Gastrocnemius medialis (tissue), 4 donors: Measurements from ENCODE around the gene HIGD2A. TPM values are rescaled to one million over a fixed set of nuclear protein-coding genes. Genes with fewer than 3 reads are reported as not detected.

Experiments used
- ATAC-seq, 2 donors: fragments of 150-250 bp; one replicate each; pipeline ENCODE4 v1.9.1; 2016
- DNase-seq, 2 donors: peaks; one replicate each; pipeline ENCODE4 v3.0.0-alpha.2; 2019
- H3K27ac ChIP-seq, 4 donors: fragments of 200-600 bp; sonication (generic); 1 replicate in 1 of 4; 2 replicates in 3 of 4; pipeline ENCODE4 v1.5.1; 2016 to 2018; ENCODE audit warnings: mild to moderate bottlenecking in 2 of 4, moderate library complexity in 1 of 4
- H3K27me3 ChIP-seq, 3 donors: fragments of 200-600 bp; sonication (generic) in 2 of 3; 1 replicate in 1 of 3; 2 replicates in 2 of 3; pipeline versions ENCODE4 v1.5.1 to v1.6.0; 2016 to 2019; ENCODE audit warnings: mild to moderate bottlenecking in 1 of 3, moderate library complexity in 1 of 3
- H3K36me3 ChIP-seq, 2 donors: fragments of 200-600 bp; sonication (generic) in 1 of 2; one replicate each; pipeline ENCODE4 v1.5.1; 2017 to 2018
- H3K4me1 ChIP-seq, 2 donors: fragments of 200-600 bp; sonication (generic) in 1 of 2; one replicate each; pipeline ENCODE4 v1.5.1; 2016 to 2017; ENCODE audit warnings: mild to moderate bottlenecking in 2 of 2
- H3K4me3 ChIP-seq, 4 donors: fragments of 200-600 bp; sonication (generic) in 3 of 4; 1 replicate in 1 of 4; 2 replicates in 3 of 4; pipeline ENCODE4 v1.5.1; 2016 to 2019; ENCODE audit warnings: mild to moderate bottlenecking in 2 of 4
- H3K9me3 ChIP-seq, 3 donors: fragments of 200-600 bp; sonication (generic) in 2 of 3; 1 replicate in 1 of 3; 2 replicates in 2 of 3; pipeline ENCODE4 v1.5.1; 2016 to 2019
- CTCF ChIP-seq, 5 experiments: fragments of 450-650 bp in 3 of 5; fragments of 200-600 bp in 2 of 5; sonication (generic) in 2 of 5; IDR thresholded peaks in 4 of 5; conservative IDR thresholded peaks in 1 of 5; 1 replicate in 4 of 5; 2 replicates in 1 of 5; pipeline ENCODE4 v1.5.1; 2016 to 2019; ENCODE audit warnings: antibody characterized with exemption in 5 of 5, mild to moderate bottlenecking in 3 of 5, moderate library complexity in 3 of 5
- POLR2A ChIP-seq, 2 donors: fragments of 450-650 bp; IDR thresholded peaks; one replicate each; pipeline ENCODE4 v1.6.1; 2017; ENCODE audit warnings: antibody characterized with exemption in 2 of 2, mild to moderate bottlenecking in 2 of 2, moderate library complexity in 2 of 2
- in situ Hi-C, 4 donors: fragments of 200-750 bp; cut with MboI; loops; one replicate each; pipeline versions ENCODE4 v1.15.0 to v1.8.0; 2017; ENCODE audit warnings: low sequenced_read_pairs in 4 of 4
- intact Hi-C: fragments of 100-400 bp; cut with DNase I; formaldehyde crosslinking; loops from one replicate; pipeline ENCODE4 v1.15.1; 2023; ENCODE audit warnings: low total_unique reads
- microRNA counts, 2 donors: library from miRNA; unstranded; fragments of <30 nt; microRNA quantifications; one replicate each; lab custom pipeline; 2016
- microRNA-seq, 2 donors: library from miRNA; unstranded; fragments of <30 nt; microRNA quantifications; one replicate each; pipeline ENCODE4, GENCODE V29; 2016; ENCODE audit warnings: borderline replicate concordance in 2 of 2
- total RNA-seq, 4 donors: library from RNA; depleted of rRNA; stranded (reverse); fragments of >200 nt; gene quantifications; one replicate each; pipeline versions ENCODE4 v1.1.0 to v1.2.3, GENCODE V29; 2016

HIGD2A gene
- total RNA-seq, 4 donors from 2014 or later = 189 to 274 (median 229) TPM

GRCh38 chr5:176432707-176433106 lies 44.2 kb downstream of the HIGD2A start:
- no peak for DNase-seq
- intact Hi-C loops (no loop called here), in situ Hi-C loops (loop anchor here in 1 of 4 donors (25.0 kb wide), 1 partner anchor 105 kb away; the partner anchor contains the start of genes CDHR2 and RNF44)
- Histone ChIP-seq H3K4me1 (no peaks in the 10 kb centered on the region), H3K4me3 (no peak overlapping the region), H3K36me3 (no peaks in the 10 kb centered on the region), H3K27ac (no peak overlapping the region), H3K9me3 (no peaks in the 10 kb centered on the region), H3K27me3 (peaks cover 0 to 2% (median 0%) of the 10 kb centered on the region in 3 donors)
- no peak for TF ChIP-seq CTCF (IDR thresholded peaks at IDR 0.05 in 4 of 5, conservative IDR thresholded peaks at IDR 0.05 in 1 of 5)
- TF ChIP-seq POLR2A (IDR thresholded peaks at IDR 0.05) = no peak
- no peak for ATAC-seq

GRCh38 chr5:176436656-176437055 lies 48.1 kb downstream of the HIGD2A start:
- in situ Hi-C loops = loop anchor here in 1 of 4 donors (25.0 kb wide), 1 partner anchor 101 kb away; the partner anchor contains the start of genes CDHR2 and RNF44

GRCh38 chr5:176438959-176439757 lies 50.6 kb downstream of the HIGD2A start:
- intact Hi-C loops (no loop called here), in situ Hi-C loops (loop anchor here in 1 of 4 donors (25.0 kb wide), 1 partner anchor 98 kb away; the partner anchor contains the start of genes CDHR2 and RNF44)
- ATAC-seq = no peak

More at GRCh38 chr5:176436656-176437055, 48.1 kb downstream of the HIGD2A start:
- no peak overlapping the region for H3K4me3 ChIP-seq
- no peak for DNase-seq
- H3K9me3 ChIP-seq = no peaks in the 10 kb centered on the region
- no peak for ATAC-seq
- no peaks in the 10 kb centered on the region for H3K36me3 ChIP-seq
- intact Hi-C loops = no loop called here
- no peak for TF ChIP-seq CTCF (IDR thresholded peaks at IDR 0.05 in 4 of 5, conservative IDR thresholded peaks at IDR 0.05 in 1 of 5)
- peaks cover 0 to 3% (median 2%) of the 10 kb centered on the region in 3 donors for H3K27me3 ChIP-seq
- no peaks in the 10 kb centered on the region for H3K4me1 ChIP-seq
- H3K27ac ChIP-seq = peak overlapping the region in 1 of 4 donors; percentile 3

More at GRCh38 chr5:176438959-176439757, 50.6 kb downstream of the HIGD2A start:
- Histone ChIP-seq H3K4me1 (no peaks in the 10 kb centered on the region), H3K4me3 (no peak overlapping the region), H3K27ac (no peak overlapping the region), H3K36me3 (no peaks in the 10 kb centered on the region), H3K9me3 (no peaks in the 10 kb centered on the region), H3K27me3 (peaks cover 0 to 3% (median 2%) of the 10 kb centered on the region in 3 donors)
- TF ChIP-seq POLR2A (IDR thresholded peaks at IDR 0.05) = no peak
- TF ChIP-seq CTCF (IDR thresholded peaks at IDR 0.05 in 4 of 5, conservative IDR thresholded peaks at IDR 0.05 in 1 of 5) = no peak
- DNase-seq = no peak

MicroRNA genes within 50 kb of the gene (microRNA counts, 767-probe panel; counts per million panel counts)
- microRNA hsa-miR-1271-5p (lab: Ali Mortazavi, UCI) = 356 to 448 counts per million in 2 donors

Small RNAs within 50 kb of the gene (microRNA-seq; reads per million reads assigned to microRNA genes)
- 17.7 to 20.5 reads per million in 2 donors for gene MIR1271

Other genes starting within 250 kb of the HIGD2A start
- 10 to 100 TPM in 2 of 4 donors, 1 to 10 TPM in 2; 5.1 to 45.8 (median 11.5) TPM for gene SIMC1, start 150.3 kb upstream of the HIGD2A start, total RNA-seq
- 100 to 1,000 TPM in 1 of 4 donors, 10 to 100 TPM in 3; 76.3 to 174 (median 84.1) TPM for gene KIAA1191, start 27.0 kb upstream of the HIGD2A start, total RNA-seq
- 1 to 10 TPM; 1.4 to 4.7 (median 2.4) TPM for gene ARL10, start 23.3 kb upstream of the HIGD2A start, total RNA-seq
- gene NOP16, start 153 bp upstream of the HIGD2A start, total RNA-seq = 10 to 100 TPM; 21.6 to 43.5 (median 33.9) TPM
- gene CLTB, start 27.8 kb downstream of the HIGD2A start, total RNA-seq = 100 to 1,000 TPM; 261 to 386 (median 302) TPM
- 10 to 100 TPM; 14.0 to 20.7 (median 14.7) TPM for gene FAF2, start 59.6 kb downstream of the HIGD2A start, total RNA-seq
- 1 to 10 TPM; 4.1 to 7.0 (median 6.7) TPM for gene RNF44, start 148.7 kb downstream of the HIGD2A start, total RNA-seq
- under 1 TPM in 3 of 4 donors, not detected in 1; 0.07 to 0.27 (median 0.20) TPM for gene CDHR2, start 160.6 kb downstream of the HIGD2A start, total RNA-seq
- gene GPRIN1, start 221.4 kb downstream of the HIGD2A start, total RNA-seq = under 1 TPM; 0.35 to 0.78 (median 0.47) TPM
- under 1 TPM in 1 of 4 donors, not detected in 3; 0.20 TPM for gene SNCB, start 241.8 kb downstream of the HIGD2A start, total RNA-seq
- gene EIF4E1B, start 241.9 kb downstream of the HIGD2A start, total RNA-seq = not detected